Colonic mucosa (tissue), 4 donors: Measurements from ENCODE around the gene INTS3. TPM values are rescaled to one million over a fixed set of nuclear protein-coding genes. Genes with fewer than 3 reads are reported as not detected.
"Not testable (repeated sequence)": the region's sequence is repeated elsewhere in the genome, so short reads cannot be mapped to it uniquely, and the experiment has no call there.

ENCODE experiments used
- DNase-seq: peaks from one replicate; pipeline ENCODE4 v3.0.0-alpha.2; 2020
- H3K27ac ChIP-seq: fragments of 200-600 bp; one replicate; pipeline ENCODE4 v1.8.0; 2021
- H3K27me3 ChIP-seq: fragments of 200-600 bp; one replicate; pipeline ENCODE4 v1.8.0; 2021
- H3K36me3 ChIP-seq: fragments of 200-600 bp; one replicate; pipeline ENCODE4 v1.8.0; 2021
- H3K4me1 ChIP-seq: fragments of 200-600 bp; one replicate; pipeline ENCODE4 v1.8.0; 2021; ENCODE audit warnings: mild to moderate bottlenecking
- H3K4me3 ChIP-seq: fragments of 200-600 bp; one replicate; pipeline ENCODE4 v1.8.0; 2021
- H3K9ac ChIP-seq, 2 donors: one replicate each; pipeline ENCODE4 v1.7.0; 2013; ENCODE audit warnings: control low read depth in 2 of 2, low read depth in 2 of 2, low read length in 2 of 2
- H3K9me3 ChIP-seq: fragments of 200-600 bp; one replicate; pipeline ENCODE4 v1.8.0; 2021
- intact Hi-C: fragments of 100-400 bp; cut with DNase I; formaldehyde crosslinking; loops from one replicate; pipeline ENCODE4 v1.14.1; 2022
- total RNA-seq, 2 donors: library from RNA; stranded (reverse); fragmentation: NEBNext Ultra II Directional in 1 of 2; extraction: Animal tissue kit (Norgen Biotek cat#: 25700) in 1 of 2; gene quantifications; one replicate each; pipeline ENCODE4 v1.2.1, GENCODE V29; 2021
- TF ChIP-seq, protein P1 (sequence below): fragments of 200-600 bp; IDR thresholded peaks from one replicate; pipeline ENCODE4 v1.8.0; 2022; ENCODE audit warnings: antibody characterized with exemption, mild to moderate bottlenecking
- donor health status: healthy.
- donor health status: DM: no; HTN: no; CAD: no.
- donor health status: DM: no; HTN: no; CAD: no.

The INTS3 gene
- total RNA-seq, 2 donors from 2014 or later: 25.5 to 53.1 TPM

- Histone ChIP-seq H3K4me1 (no peaks in the 10 kb centered on the region), H3K4me3 (no peak overlapping the region), H3K36me3 (no peaks in the 10 kb centered on the region), H3K27me3 (no peaks in the 10 kb centered on the region), H3K9me3 (no peaks in the 10 kb centered on the region), H3K27ac (no peak overlapping the region), H3K9ac (no peak overlapping the region)
- TF ChIP-seq, protein P1, sequence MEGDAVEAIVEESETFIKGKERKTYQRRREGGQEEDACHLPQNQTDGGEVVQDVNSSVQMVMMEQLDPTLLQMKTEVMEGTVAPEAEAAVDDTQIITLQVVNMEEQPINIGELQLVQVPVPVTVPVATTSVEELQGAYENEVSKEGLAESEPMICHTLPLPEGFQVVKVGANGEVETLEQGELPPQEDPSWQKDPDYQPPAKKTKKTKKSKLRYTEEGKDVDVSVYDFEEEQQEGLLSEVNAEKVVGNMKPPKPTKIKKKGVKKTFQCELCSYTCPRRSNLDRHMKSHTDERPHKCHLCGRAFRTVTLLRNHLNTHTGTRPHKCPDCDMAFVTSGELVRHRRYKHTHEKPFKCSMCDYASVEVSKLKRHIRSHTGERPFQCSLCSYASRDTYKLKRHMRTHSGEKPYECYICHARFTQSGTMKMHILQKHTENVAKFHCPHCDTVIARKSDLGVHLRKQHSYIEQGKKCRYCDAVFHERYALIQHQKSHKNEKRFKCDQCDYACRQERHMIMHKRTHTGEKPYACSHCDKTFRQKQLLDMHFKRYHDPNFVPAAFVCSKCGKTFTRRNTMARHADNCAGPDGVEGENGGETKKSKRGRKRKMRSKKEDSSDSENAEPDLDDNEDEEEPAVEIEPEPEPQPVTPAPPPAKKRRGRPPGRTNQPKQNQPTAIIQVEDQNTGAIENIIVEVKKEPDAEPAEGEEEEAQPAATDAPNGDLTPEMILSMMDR: no peak
- intact Hi-C loops: no loop called here
- DNase-seq: peak; percentile 34
These were observed 29.6 kb upstream of the INTS3 start for GRCh38 chr1:153698020-153698922.

DNA sequence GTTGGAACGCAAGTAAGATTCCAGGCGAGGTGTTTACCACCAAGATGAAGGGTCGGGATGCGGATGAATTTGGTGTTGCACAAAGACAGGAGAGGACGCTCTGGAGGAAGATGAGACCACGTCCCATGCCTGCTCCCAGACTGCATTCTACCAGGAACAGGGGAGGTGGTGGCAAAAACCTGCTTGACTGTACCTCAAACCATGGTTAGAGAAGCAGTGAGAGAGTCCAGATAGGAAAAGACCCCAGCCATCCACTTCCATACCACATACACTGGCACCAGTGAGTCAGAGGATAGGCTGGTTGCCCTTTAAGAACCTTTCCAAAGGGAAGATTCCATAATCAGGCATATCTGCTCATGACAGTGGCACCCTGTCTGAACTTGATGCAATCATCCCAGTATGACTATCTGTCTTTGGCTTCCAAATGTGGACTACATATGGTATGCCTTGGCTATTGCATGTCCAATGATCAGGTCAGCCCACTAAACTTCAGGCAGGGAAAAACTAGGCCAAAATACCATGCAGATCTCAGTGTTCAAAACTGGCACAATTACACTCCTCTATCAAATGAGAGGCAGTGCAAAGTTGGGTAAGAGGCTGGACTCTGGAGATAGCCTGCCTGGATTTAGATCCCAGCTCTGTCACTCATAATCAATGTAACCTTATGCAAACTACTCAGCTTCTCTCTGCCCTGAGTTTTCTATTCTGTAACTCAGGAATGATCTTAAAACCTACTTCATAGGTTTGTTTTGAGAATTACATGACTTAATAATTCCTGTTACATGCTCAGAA, 28.7 kb upstream of the INTS3 start:
- no peaks in the 10 kb centered on the region for H3K4me1 ChIP-seq
- TF ChIP-seq, protein P1: no peak
- no peaks in the 10 kb centered on the region for H3K36me3 ChIP-seq
- H3K9ac ChIP-seq: no peak overlapping the region
- H3K9me3 ChIP-seq: no peaks in the 10 kb centered on the region
- DNase-seq: no peak
- H3K27ac ChIP-seq: no peak overlapping the region
- no peaks in the 10 kb centered on the region for H3K27me3 ChIP-seq
- H3K4me3 ChIP-seq: no peak overlapping the region
- intact Hi-C loops: no loop called here

DNA sequence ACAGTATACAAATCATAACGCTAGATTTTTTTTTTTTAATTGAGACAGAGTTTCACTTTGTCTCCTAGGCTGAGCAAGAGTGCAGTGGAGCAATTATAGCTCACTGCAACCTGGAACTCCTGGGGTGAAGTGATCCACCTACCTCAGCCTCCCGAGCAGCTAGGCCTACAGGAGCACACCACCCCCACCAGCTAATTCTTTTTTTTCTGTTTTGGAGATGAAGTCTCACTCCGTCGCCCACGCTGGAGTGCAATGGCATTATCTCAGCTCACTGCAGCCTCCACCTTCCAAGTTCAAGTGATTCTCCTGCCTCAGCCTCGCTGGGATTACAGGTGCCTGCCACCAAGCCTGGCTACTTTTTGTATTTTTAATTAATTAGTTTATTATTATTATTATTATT, 28.1 kb upstream of the INTS3 start:
- no peak for DNase-seq
- no peak overlapping the region for H3K27ac ChIP-seq
- H3K9ac ChIP-seq: no peak overlapping the region
- H3K27me3 ChIP-seq: no peaks in the 10 kb centered on the region
- no peak overlapping the region for H3K4me3 ChIP-seq
- no peaks in the 10 kb centered on the region for H3K4me1 ChIP-seq
- intact Hi-C loops: no loop called here
- TF ChIP-seq, protein P1: no peak
- no peaks in the 10 kb centered on the region for H3K36me3 ChIP-seq
- H3K9me3 ChIP-seq: no peaks in the 10 kb centered on the region

DNA sequence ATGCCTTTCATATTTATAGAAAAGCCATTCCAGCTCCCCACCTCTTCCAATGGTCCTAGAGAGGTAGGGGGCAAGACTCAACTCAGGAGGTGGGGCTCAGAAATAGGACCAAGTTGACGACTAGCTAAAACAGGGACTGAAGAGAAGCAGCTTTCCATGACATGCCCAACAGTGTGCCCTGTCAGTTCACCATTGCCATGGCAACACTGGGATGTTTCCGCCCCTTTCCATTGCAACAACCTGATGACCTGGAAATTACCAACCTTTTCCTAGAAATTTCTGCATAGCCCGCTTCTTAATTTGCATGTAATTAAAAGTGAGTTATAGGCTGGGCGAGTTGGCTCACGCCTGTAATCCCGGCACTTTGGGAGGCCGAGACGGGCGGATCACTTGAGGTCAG, 22.4 kb upstream of the INTS3 start:
- no peak for DNase-seq
- no peaks in the 10 kb centered on the region for H3K9me3 ChIP-seq
- no peaks in the 10 kb centered on the region for H3K27me3 ChIP-seq
- no peak overlapping the region for H3K9ac ChIP-seq
- TF ChIP-seq, protein P1: no peak
- no peak overlapping the region for H3K27ac ChIP-seq
- H3K36me3 ChIP-seq: no peaks in the 10 kb centered on the region
- H3K4me3 ChIP-seq: no peak overlapping the region
- intact Hi-C loops: no loop called here
- H3K4me1 ChIP-seq: no peaks in the 10 kb centered on the region

DNA sequence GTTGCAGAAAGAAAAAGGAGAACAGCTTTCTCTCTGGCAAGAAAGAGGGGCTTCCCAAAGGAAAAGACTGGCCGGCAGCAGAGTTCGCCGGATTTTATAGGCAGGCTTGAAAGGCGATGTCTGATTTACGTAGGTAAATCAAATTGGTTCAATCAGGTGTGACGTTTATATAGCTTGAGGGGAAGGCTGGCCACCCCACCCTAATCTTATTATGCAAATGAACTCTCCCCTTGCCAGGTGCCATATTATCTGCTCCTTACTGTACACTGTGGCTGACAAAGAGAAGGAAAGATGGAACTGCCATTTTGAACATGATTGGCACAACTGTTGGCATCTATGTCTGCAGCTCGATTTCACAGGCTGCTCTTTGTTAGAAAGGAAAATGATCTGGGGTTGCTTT, 16.8 kb upstream of the INTS3 start:
- Histone ChIP-seq H3K9me3 (no peaks in the 10 kb centered on the region), H3K9ac (no peak overlapping the region), H3K27me3 (no peaks in the 10 kb centered on the region), H3K36me3 (no peaks in the 10 kb centered on the region), H3K4me1 (no peaks in the 10 kb centered on the region), H3K27ac (no peak overlapping the region), H3K4me3 (no peak overlapping the region)
- TF ChIP-seq, protein P1: no peak
- no peak for DNase-seq
- intact Hi-C loops: no loop called here

DNA sequence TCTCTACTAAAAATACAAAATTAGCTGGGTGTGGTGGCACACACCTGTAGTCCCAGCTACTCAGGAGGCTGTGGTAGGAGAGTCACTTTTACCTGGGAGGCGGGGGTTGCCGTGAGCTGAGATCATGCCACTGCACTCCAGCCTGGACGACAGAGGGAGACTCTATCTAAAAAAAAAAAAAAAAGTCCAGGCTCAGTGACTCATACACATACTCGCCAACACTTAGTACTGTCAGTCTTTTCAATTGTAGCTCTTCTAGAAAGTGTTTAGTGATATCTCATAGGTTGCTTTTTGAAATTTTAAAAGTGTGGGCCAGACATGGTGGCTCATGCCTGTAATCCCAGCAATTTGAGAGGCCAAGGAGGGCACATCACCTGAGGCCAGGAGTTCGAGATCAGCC, 11.6 kb upstream of the INTS3 start:
- intact Hi-C loops, DNase-seq, H3K27me3 ChIP-seq, H3K4me1 ChIP-seq, H3K27ac ChIP-seq, H3K4me3 ChIP-seq, H3K9me3 ChIP-seq, H3K36me3 ChIP-seq, H3K9ac ChIP-seq: not testable (repeated sequence)
